HG03103 (cell line): ENCODE measurements around the gene ASTE1.
"Not testable (repeated sequence)": the region's sequence is repeated elsewhere in the genome, so short reads cannot be mapped to it uniquely, and the experiment has no call there.

Experiments used
- ATAC-seq: cut with Tn5 transposase; IDR thresholded peaks from one replicate; pipeline ENCODE4 v1.9.1; 2021; ENCODE audit warnings: low read depth; ENCODE audit not compliant: unreplicated experiment

The ASTE1 gene

DNA sequence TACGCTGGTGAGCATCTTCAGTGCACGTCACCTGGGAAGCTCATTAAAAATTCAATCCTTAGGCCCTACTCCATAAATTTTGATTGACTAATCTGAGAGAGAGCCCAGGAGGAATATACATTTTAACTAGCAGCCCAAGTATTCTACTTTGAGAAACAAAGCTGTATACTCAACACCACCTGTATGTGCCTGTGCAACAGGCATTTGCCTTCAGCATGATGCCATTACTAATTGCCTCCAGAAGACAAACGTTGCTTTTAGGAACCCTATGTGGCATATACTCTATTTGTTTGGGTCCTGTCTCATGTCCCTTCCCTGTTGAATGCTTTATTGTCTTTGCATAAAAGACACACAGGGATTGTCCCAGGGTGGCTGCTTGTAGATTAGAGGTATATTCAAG is 7.7 kb downstream of the ASTE1 start:
- no peak for ATAC-seq

DNA sequence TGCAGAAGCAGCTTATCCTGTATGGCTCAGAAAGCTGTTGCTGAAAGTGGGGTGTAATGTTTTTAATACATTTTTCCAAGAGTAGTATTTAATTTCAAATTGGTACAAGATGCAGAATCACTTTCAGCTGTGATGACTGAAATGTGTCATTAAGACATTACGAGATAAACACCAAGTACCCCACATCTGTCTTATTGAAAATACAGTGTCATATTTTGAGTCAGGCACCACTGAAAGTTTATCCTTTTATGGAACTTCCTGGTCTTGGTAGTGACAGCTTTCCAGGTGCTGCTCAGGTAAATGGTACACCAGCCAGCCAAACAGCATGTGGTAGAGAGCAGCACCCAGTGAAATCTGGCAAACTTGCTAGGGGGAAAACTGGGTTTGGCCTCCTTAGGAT is 16.9 kb downstream of the ASTE1 start:
- no peak for ATAC-seq

DNA sequence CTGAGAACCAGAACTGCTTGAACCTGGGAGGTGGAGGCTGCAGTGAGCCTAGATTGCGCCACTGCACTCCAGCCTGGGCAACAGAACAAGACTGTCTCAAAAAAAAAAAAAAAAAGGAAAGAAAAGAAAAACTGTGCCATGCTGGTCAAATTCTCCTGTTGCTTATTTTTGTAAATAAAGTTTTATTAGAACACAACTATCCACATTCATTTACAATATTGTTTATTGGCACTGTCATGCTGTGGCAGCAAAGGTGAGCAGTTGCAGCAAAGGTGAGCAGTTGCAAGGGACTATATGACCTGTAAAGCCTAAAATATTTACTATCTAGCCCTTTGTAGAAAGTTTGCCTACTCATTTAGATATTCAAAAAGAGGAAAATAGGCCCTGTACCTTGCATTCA is 18.3 kb downstream of the ASTE1 start:
- no peak for ATAC-seq

DNA sequence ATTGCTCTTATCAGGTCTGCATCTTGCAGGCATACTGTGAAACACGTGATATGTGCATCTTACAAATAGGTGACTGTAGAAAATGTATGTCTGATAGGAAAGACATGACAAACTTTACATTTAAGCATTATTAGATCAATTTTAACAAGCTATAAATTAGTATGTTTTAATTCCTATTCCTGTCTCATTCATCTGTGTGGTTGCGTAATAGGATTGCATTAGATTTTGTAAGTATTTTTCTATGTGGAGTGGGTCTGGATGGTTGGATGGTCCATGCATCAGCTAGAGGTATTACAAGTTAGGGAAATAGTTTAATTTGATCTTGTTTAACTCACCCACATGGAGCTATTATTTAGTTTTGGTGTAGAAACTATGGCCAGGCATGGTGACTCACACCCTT is 18.8 kb downstream of the ASTE1 start:
- ATAC-seq: no peak

DNA sequence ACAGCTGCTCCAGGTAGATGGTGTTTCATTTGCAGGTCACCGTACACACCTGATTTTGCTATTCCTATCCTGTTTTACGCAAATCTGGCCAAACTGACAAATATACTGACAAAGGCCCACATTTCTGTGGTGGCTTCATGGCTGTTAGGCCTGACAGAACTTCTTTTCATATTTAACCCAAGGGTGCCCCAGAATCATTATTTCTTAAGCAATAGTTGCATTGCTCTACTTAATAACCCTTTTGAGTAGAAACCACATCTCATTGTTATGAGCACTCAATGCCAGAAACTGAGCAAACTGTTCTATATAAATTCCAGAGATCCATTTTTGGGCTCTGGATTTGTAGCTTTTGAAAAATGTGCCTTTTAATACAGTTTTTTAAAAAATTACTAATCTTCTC is 19.4 kb downstream of the ASTE1 start:
- no peak for ATAC-seq

DNA sequence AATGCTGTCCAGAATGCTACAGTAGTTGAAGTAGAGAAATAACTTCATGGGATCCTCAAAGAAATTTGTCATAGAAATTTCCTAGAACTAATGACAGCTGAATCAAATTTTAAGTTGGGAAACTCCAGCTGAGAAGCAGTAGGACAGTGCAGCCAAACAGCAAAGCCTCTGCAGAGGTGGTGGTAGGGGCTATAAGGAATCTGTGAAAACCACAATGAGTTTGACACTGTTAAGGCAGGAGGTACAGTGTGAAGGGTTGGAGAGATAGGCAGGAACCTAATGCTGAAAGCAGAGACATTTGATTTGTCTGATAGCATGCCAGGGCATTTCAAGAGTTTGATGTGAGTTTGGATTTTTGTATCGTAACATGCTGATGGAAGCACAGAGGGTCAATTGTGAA is 22.0 kb downstream of the ASTE1 start:
- ATAC-seq: no peak

DNA sequence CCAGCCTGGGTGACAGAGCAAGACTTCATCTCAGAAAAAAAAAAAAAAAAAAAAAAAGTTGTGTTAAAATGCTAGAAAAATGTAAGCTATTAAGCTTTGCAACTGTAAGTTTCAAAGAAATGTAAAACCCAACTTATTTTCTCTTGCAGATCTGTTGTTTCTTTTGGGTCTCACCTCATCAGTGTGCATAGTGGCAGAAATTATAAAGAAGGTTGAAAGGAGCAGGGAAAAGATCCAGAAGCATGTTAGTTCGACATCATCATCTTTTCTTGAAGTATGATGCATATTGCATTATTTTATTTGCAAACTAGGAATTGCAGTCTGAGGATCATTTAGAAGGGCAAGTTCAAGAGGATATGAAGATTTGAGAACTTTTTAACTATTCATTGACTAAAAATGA is 25.6 kb downstream of the ASTE1 start:
- no peak for ATAC-seq

DNA sequence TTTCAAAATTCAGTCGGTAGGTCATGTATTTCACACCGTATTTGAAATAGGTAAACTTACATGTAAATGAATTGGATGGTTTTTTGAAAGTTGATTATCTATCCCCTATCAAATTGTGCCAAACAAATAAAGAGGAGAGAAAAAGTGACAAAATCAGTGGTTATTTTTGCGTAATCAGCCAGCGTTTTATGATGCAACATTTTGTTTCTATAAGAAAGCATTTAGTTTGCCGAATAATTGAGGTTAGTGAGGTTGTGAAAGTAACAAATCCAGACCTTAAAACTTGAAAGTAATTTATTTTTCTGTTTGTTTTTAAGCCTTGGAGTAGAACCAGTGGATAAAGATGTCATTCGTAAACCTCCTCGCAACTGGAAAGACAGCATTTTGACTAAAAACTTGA is 29.3 kb downstream of the ASTE1 start:
- no peak for ATAC-seq

DNA sequence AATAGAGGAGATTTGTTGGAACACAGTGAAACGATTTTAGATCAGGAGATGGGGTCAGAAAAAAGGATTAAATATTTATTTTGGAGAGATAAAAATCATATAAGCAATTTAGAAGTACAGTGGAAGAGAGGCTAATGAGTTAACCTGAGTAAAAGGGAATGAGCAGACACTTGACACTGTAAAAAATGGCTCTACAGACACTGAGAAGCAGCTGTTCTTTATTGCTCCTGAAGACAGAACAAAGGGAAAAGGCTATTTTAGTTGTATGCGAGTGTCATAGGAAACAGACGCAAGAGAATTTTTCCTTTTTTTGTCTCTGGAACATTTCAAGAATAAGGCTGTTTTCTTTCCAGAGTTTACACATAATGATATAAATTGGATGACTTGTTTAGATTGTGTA is 34.3 kb downstream of the ASTE1 start:
- no peak for ATAC-seq

DNA sequence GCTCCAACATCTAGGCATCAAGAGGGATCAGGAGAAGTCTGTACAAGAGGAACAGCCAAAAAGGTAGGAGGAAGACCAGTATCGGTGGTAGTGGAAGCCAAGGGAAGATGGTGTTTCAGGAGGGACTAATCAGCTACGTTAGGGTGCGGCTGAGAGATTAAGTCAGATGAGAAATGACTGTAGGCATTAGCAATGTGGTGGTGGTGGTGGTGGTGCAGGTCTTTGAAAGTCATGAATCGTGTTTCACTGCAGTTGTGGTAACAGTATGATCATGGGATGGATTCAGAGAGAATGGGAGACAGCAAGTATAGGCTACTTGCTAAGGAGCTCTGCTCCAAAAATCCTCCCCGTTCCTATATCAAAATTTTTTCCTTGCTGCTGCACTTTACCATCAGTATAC is 35.5 kb downstream of the ASTE1 start:
- no peak for ATAC-seq

DNA sequence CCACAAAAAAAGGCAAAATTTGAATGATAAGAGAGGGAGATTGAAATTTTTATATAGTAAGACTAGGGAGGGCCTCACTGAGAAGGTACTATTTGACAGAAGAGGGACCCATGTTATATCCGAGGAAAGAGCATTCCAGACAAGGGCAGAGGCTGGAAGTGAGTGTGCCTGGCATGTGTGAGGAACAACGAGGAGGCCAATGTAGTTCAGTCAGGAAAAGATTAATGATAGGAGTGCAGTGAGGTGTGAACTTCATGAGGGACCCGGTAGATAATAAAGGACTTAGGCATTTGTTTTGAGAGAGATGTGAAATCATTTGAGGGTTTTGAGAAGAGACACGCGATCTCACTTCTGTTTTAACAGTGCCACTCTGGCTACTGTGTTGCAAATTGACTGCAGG is 36.3 kb downstream of the ASTE1 start:
- ATAC-seq: no peak

DNA sequence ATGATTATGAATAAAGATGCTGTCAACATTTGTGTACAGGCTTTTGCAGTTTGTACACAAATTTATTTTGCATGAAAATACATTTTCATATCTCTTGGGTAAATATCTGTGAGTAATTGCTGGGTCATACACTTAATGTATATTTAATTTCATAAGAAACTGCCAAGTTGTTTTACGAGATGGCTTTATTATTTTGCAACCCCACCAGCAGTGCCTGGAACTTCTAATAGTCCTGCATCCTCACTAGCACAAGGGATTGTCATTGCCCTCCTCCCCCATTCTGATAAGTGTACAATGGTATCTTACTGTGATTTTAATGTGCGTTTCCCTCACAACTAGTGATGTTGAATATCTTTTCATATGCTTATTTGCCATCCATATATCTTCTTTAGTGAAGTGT is 45.2 kb downstream of the ASTE1 start:
- no peak for ATAC-seq

DNA sequence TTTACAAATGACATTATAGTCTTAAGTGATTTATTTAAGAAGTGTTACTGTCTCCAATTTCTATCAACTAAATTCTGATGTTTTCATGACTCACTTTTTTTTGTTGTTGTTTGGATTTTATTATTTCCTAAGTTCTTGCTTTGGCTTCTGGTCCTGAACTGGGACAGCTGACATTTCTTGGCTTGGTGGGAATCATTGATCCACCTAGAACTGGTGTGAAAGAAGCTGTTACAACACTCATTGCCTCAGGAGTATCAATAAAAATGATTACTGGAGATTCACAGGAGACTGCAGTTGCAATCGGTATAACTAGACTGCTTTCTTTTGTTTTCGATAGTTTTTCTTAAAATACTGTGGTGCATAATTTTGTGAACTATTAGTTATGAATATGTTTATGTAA is 47.5 kb downstream of the ASTE1 start:
- ATAC-seq: no peak

DNA sequence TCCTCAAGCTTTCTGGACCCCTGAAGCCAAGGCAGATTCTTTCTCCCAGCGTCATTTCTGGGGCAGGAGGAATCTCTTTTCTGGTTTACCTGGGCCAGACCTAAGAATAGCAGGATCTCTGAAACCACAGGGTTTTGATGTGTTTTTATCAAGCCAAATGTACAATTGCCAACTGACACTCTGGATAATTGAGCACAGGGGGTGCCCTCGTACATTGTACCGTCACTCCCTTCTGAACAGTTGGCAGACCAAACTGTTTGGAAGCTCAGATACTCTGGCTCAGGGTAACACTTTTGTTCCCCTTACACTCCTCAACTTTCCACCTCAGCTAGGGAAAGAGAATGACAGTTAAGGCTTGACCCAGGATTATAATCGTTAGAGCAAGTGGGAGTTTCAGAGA is 49.9 kb downstream of the ASTE1 start:
- ATAC-seq: no peak

DNA sequence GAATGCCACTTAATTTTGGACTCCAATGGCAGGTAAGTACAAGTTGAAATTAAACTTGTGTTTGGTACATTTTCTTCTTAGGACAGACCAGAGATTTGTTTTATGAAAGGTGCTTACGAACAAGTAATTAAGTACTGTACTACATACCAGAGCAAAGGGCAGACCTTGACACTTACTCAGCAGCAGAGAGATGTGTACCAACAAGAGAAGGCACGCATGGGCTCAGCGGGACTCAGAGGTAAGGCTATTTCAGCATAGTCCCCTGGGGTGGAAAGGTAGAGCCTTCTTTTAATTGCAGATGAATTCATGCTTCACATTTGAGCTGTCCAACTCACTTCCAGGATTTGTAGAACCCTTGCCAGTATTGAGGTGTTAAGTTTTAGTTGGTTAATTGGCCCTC is 51.4 kb downstream of the ASTE1 start:
- ATAC-seq: no peak

DNA sequence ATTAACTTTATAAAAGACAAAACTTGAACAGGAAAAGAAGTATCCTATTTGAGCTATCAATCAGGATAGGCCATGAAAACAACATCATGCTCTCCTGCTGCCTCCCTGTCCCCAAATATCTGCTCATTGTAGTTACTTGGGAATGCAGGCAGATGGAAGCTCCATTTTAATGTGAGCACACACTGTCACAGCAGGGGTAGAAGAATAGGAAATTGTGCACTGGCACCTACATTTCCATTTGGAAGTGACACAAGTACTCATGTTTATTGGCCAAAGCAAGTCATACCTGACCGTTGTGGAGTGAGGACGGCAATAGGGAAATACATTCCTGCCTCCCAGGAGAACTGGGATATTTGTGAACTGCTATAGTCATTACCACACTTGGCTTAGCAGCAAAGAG is 52.4 kb downstream of the ASTE1 start:
- ATAC-seq: no peak

DNA sequence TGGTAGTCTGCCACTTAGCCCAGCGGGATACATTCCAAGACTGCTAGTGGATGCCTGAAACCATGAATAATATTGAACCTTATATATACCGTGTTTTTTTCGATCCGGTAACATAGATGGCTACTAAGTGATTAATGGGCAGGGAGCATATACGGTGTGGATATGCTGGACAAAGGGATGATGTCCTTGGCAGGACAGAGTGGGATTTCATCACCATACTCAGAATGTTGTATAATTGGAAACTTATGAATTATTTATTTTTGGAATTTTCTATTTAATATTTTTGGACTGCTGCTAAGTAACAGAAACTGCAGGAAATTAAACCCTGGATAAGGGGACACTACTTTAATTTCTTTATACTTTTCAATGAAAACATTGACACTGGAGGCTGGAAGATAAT is 53.2 kb downstream of the ASTE1 start:
- no peak for ATAC-seq

DNA sequence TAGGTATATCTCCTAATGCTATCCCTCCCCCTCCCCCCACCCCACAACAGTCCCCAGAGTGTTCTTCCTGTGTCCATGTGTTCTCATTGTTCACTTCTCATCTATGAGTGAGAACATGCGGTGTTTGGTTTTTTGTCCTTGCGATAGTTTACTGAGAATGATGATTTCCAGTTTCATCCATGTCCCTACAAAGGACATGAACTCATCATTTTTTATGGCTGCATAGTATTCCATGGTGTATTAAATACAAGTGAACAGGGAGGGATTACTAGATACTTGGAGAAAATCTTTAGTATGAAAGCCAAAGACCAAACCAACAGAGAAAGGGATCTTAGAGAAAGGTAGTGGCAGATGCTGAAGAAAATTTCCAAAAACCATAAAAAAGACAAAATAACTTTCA is 54.0 kb downstream of the ASTE1 start:
- ATAC-seq: not testable (repeated sequence)

DNA sequence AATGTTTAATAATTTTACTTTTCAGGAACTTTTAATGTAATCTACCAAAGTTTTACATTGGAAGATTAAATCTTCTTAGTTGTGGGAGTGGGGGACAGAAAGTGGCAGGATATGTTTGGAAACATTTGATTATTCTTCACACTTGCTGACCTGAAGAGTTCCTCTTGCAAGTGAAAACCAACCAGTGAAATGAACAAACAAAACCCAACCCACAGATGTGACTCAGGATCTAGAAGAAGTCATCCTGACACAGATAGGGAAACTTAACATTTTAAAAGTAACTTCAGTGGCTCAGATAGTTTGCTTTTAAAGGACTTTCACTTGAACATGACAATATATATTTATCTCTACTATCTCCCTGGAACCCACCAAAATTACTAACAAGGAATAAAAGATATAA is 55.4 kb downstream of the ASTE1 start:
- ATAC-seq: no peak

DNA sequence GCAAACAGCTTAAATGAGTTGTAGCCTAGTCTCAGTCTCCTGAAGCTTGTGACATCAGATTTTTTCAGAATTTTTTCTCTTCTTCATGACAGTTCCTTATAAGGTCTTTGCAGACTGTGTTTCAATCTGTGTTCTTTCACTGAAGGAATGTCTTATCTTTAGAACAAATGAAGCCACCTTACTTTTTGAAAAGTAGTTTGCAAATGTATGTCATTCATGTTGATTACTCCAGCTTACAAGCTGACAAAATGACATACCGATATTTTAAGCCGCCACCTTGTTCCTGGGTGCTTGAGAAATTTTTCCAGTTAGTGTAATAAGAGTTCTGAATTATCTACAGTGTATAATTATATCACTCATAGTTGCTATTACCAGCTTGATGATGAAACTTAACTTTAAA is 57.0 kb downstream of the ASTE1 start:
- ATAC-seq: no peak

DNA sequence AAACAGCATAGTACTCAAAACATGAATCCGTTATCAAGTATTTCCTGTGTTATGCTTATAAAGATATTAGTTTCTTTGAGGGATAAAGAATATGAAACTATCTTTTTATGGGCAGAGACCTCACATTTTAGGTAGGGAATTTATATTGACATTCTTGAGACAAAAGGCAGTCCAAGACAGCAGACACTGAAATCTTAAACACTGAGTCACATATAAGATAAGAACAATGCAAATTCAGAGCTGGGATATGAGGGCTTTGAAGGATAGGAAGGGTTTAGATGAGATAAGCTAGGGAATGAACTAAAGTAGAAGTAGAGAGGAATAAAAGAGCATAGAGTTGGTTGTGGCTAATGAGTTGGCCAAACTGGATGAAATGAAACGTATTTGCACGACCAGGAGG is 58.4 kb downstream of the ASTE1 start:
- no peak for ATAC-seq

DNA sequence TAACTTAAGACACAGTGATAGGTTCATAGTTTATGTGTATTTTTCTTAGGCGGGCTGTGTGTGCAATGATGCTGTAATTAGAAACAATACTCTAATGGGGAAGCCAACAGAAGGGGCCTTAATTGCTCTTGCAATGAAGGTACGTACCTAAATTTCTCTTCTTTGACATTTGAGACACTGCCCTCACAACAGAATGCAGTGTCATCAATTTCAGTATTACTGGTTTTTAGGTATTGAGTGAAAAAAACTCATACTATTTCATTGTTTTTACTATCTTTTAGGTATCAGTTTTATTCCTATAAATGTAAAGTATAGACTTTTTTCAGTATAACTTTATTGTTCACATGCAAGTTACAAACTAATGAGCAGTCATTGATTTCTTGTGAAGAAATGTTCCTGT is 59.3 kb downstream of the ASTE1 start:
- no peak for ATAC-seq

DNA sequence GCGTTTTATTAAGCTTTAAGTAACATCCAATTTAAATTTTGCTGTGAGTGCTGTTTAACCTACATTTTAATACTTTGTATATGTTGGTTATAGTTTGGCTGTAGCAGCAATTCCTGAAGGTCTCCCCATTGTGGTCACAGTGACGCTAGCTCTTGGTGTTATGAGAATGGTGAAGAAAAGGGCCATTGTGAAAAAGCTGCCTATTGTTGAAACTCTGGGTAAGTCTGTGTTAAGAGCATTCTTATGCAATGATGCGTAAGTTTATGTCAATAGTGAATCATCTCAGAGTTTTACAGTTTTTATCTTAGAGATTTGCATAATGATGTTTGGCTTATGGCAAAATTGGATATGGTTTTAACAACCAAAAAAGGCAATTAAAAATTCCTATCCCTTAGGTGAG is 62.7 kb downstream of the ASTE1 start:
- no peak for ATAC-seq
